BE2C (cell line): ENCODE results near the gene C1QTNF4.

Experiments used
- DNase-seq: peaks from one replicate; pipeline ENCODE4 v3.0.0-alpha.2; 2020
- H3K27me3 ChIP-seq: fragments of 250-450 bp; sonication (Bioruptor Pico); 2 replicates; pipeline ENCODE4 v1.5.1; 2020; ENCODE audit warnings: mild to moderate bottlenecking
- H3K36me3 ChIP-seq: fragments of 250-450 bp; sonication (Bioruptor Pico); 2 replicates; pipeline ENCODE4 v1.5.1; 2020; ENCODE audit warnings: mild to moderate bottlenecking
- H3K4me1 ChIP-seq: fragments of 250-450 bp; sonication (Bioruptor Pico); 2 replicates; pipeline ENCODE4 v1.5.1; 2020
- H3K4me3 ChIP-seq: 2 replicates; pipeline ENCODE4 v1.5.1; 2011; ENCODE audit warnings: low read depth, low read length
- H3K9me3 ChIP-seq: fragments of 250-450 bp; sonication (Bioruptor Pico); 2 replicates; pipeline ENCODE4 v1.5.1; 2020
- TF ChIP-seq, protein P1 (sequence below): IDR thresholded peaks from 2 replicates; pipeline ENCODE4 v1.5.1; 2012; ENCODE audit warnings: mild to moderate bottlenecking, low read depth, low read length

C1QTNF4 gene

DNA sequence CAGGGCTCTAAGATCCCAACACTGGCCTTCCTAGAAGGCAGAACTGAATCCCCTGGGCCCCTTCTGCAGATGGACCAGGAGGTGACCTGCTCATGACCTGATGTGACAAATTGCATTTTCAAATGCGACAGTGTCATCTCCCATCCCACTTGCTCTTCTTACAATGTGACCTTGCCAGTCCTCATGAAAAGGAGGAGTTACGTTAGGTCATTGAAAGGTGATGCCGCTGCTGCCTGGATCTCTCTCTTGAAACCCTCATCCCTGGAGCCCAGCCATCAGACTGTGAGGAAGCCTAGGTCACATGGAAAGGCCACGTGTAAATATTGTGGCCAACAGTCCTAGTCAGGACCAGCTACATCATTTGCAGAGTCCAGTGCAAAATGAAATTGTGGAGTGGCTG, 5.7 kb upstream of the C1QTNF4 start:
- H3K9me3 ChIP-seq: no peaks in the 10 kb centered on the region
- H3K27me3 ChIP-seq: no peaks in the 10 kb centered on the region
- H3K4me1 ChIP-seq: no peaks in the 10 kb centered on the region
- DNase-seq: no peak
- no peaks in the 10 kb centered on the region for H3K36me3 ChIP-seq
- TF ChIP-seq, protein P1, sequence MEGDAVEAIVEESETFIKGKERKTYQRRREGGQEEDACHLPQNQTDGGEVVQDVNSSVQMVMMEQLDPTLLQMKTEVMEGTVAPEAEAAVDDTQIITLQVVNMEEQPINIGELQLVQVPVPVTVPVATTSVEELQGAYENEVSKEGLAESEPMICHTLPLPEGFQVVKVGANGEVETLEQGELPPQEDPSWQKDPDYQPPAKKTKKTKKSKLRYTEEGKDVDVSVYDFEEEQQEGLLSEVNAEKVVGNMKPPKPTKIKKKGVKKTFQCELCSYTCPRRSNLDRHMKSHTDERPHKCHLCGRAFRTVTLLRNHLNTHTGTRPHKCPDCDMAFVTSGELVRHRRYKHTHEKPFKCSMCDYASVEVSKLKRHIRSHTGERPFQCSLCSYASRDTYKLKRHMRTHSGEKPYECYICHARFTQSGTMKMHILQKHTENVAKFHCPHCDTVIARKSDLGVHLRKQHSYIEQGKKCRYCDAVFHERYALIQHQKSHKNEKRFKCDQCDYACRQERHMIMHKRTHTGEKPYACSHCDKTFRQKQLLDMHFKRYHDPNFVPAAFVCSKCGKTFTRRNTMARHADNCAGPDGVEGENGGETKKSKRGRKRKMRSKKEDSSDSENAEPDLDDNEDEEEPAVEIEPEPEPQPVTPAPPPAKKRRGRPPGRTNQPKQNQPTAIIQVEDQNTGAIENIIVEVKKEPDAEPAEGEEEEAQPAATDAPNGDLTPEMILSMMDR: no peak
- no peak overlapping the region for H3K4me3 ChIP-seq

DNA sequence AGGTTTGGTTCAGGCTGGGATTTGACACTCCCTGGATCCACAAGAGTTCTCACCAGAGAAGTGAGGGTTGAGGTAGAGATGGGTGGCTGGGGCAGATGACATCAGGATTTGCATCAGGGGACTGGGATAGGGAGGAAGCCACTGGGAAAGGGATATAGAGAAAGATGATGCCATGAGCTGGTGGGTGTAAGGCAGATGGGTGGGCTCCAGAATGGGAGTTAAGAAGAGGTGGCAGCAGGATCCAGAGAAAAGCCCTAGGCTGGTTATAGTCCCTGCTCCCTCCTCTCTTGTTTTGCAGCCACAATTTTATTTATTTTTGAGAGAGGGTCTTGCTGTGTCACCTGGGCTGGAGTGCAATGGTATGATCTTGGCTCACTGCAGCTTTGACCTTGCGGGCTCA, 1.8 kb upstream of the C1QTNF4 start:
- H3K9me3 ChIP-seq: no peaks in the 10 kb centered on the region
- no peak for DNase-seq
- TF ChIP-seq, protein P1: no peak
- no peaks in the 10 kb centered on the region for H3K36me3 ChIP-seq
- H3K4me1 ChIP-seq: no peaks in the 10 kb centered on the region
- peaks cover 8% of the 10 kb centered on the region for H3K27me3 ChIP-seq
- H3K4me3 ChIP-seq: no peak overlapping the region

DNA sequence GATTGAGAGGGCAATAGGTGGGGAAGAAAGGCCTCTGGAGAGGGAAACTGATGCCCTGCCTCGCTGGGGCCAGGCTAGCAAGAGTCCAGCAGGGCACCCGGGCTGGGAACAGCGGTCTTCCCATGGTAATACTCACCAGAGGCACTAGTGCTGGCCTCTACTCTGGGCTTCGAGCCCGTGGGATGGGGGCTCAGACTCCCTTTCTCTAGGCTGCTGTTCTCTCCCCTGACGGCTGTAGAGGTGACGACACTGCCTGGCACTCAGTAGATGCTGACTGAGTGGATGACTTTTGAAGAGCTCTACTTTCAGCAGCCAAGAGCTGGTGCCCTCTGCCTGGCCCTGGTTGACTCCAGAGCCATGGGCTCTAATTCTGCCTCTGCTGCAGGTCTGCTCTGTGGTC, 818 bp upstream of the C1QTNF4 start:
- no peak overlapping the region for H3K4me3 ChIP-seq
- no peak for DNase-seq
- H3K9me3 ChIP-seq: no peaks in the 10 kb centered on the region
- TF ChIP-seq, protein P1: no peak
- peaks cover 8% of the 10 kb centered on the region for H3K27me3 ChIP-seq
- no peaks in the 10 kb centered on the region for H3K4me1 ChIP-seq
- H3K36me3 ChIP-seq: no peaks in the 10 kb centered on the region

DNA sequence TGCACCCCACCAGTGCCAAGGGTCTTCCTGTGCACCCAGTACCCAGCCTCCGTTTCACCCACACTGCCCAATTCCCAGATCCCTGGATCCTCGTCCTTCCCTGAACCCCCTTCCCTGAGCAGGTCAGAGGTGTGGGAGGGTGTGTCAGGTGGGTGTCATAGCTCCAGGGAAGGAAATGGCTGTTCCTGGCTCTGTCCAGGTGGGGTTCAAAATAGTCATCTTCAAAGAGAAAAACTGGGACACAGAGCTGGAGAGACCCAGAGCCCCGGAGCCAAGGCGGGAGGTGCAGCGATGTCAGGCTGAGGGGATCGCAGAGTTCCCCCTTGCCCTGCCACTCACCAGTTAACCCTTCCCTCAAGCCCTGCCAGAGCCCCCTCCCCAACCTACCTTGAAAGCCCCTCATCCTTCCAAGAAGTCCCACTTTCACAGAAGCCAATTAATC, 698 bp downstream of the C1QTNF4 start:
- Histone ChIP-seq H3K9me3 (no peaks in the 10 kb centered on the region), H3K4me1 (no peaks in the 10 kb centered on the region), H3K27me3 (peaks cover 8% of the 10 kb centered on the region), H3K36me3 (no peaks in the 10 kb centered on the region), H3K4me3 (peak overlapping the region; percentile 23)
- TF ChIP-seq, protein P1: no peak
- DNase-seq: no peak

DNA sequence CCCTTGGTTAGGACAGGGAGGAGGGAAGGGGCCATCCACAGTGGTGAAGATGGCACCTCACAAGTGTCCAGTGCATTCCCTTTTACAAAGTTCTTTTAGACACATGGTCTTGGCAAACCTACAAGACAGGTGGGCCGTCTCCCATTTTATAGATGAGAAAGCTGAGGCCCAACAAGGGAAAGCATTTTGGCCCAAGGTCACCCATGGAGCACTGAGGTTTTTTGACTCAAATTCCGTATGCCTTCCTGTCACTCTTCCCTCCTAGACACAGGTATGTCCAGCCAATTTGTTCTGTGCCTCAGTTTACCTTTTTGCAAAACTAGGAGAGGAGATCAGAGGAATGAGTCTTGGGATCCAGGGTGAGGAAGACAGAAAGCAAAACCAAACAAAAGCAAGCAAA, 1.2 kb downstream of the C1QTNF4 start:
- H3K9me3 ChIP-seq: no peaks in the 10 kb centered on the region
- TF ChIP-seq, protein P1: no peak
- H3K4me1 ChIP-seq: no peaks in the 10 kb centered on the region
- DNase-seq: no peak
- H3K4me3 ChIP-seq: no peak overlapping the region
- H3K27me3 ChIP-seq: peaks cover 8% of the 10 kb centered on the region
- no peaks in the 10 kb centered on the region for H3K36me3 ChIP-seq

DNA sequence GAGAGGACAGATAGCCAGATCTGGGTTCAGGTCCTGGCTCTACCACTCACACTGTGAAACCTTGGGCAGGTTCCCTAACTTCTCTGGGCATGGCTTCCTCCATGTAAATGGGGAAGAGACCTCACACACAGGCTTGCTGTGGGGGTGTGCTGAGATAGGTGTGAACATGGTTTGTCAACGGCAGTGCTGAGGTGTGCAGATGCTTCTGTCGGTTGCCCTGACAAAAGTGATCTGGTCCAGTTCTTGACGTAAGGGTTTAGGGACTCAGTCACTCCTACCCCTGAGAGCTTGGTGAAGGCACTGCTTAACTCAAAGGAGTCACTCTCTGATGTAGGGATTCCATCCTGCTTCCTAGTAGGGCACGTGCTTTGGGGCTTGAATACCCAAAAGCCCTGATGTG, 2.0 kb downstream of the C1QTNF4 start:
- TF ChIP-seq, protein P1: no peak
- Histone ChIP-seq H3K36me3 (no peaks in the 10 kb centered on the region), H3K9me3 (no peaks in the 10 kb centered on the region), H3K4me1 (no peaks in the 10 kb centered on the region), H3K27me3 (peaks cover 8% of the 10 kb centered on the region), H3K4me3 (no peak overlapping the region)
- no peak for DNase-seq
